ENCODE measurements around the gene GRAMD1B.

The GRAMD1B gene

DNA sequence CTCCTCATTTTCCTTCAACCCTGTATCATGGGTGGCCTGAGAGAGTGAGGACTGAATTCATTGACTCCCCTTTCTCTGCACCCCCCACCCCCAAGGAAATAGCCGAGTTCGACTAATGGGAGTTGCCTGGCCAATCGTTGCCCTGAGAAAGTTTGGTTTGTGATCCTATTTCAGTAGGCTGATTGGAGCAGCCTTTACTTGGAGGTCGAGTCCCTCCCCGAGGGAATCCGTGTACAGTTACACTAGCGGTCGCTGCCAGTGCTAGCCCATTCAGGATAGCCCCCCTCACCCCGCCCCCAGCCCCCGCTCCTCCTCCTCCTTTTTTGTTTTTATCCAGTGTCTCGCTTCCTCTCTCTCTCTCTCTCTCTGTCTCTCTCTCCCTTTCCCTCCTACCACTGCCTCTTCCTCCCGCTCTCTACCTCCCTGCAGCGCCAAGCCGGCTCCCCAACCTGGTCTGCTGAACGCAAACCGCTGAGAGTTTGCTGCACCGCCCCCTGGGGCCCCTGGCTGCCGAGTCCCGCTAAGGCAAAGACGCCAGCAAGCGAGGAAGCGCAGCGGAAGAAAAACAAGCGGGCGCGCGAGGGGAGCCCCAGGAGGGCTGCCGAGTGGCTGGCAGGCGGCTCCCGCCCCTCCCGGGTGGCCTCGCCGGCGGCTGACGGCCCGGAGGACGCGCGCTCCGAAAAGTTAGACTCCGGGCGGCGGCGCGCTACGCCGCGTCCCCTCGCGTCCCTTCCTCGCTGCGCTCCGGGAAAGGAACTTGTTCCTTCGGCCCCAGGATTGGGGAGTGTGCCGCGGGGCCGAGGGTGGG is at the start of gene GRAMD1B:
TSS of gene GRAMD1B (plus strand) at position 357 of the 808 bp plus-strand sequence. CDS start 524 bp downstream, outside the sequence.
- DNase-seq, result no peak

DNA sequence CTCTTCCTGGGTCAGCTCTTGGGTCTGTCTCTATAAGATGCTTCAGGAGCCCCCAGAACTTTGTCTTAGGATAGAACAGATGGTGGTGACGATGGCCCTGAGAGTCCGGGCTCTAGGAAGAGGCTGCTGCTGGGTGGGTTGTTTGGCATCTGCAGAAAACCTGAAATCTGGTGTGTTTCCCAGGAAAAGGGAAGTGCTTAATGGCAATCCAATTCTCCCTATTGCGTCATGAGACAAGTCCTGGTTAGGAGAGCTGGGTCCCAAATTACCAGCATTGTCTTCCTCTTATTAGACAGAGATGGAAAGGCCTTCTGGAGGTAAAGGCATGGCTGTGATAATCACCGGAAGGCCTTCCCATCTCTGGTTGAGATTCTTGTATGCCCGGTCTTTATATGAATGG is 48.9 kb upstream of the GRAMD1B start:
- DNase-seq, result no peak

DNA sequence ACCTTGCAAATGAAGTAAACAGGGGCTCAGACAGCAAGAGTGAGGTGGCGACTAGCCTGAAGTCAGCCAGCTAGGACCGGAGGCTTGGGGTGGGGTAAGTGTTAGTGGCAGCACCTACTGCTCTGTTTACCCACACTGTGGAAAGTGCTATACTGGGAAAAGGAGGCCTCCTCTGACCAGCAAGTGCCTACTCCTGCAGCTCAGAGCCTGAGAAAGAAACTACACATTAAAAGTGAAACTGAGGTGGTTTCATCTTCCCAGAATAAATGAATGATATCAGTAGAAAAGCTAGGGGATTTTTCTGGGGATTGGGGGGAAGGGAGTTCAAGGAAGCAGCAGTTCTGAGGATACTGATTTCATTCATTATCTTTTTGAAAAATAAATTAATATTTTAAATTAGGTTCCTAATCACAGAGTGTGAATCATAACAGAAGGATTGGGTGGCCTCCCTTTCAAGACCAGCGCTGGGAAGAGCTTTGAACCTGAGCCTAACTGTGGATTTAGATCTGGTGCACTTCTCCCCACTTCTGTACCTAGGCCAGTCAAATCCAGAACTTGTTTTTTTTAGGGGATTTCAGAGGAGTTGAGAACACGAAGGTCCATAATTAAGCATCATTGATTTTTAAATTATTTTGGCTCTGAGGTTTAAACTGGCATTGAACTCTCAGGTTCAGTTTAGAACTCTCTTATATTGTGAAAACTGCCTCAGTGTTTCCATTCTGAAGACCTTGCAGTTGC is 48.1 kb upstream of the GRAMD1B start:
- DNase-seq, result no peak

DNA sequence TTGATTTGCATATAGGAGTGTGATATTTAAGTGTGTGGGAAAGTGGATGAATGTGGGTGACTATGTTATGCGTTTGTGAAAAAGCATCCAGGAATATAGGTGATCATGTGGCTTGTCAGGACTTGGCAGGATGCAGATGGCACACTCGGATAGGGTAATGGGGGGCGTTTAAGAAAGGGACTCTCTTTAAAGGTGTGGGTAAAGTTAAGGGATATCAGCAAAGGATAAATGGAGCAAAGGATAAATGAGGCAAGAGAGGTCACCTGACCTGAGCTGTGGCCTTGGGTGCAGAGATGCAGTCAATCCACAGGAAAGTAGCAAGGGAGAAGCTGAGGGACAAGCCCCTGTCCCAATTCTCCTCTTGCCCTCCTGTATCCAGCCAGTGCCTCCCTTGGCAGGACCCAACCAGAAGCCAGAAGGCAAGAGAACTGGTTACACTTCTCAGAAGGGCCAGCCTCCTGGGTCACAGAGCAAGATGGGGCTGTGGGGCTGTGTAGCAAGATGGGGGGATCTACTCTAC is 47.5 kb upstream of the GRAMD1B start:
- DNase-seq, result no peak

DNA sequence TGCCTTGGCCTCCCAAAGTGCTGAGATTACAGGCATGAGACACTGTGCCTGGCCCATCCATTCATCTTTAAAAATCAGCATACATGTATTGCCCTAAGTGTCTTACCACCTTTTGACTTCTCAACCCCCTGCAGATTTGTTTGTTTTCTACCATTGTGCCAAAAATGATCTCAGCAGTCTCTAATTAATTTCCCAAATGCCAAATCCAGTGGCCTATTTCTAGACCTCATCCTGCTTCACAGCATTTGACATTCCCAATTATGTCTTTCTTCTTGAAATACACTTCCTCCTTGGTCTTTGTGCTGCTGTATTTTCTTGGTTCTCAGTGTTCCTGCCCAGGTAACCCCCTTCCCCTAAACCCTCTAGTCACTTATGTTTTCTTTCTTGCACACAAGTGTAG is 46.0 kb upstream of the GRAMD1B start:
- DNase-seq, result no peak

DNA sequence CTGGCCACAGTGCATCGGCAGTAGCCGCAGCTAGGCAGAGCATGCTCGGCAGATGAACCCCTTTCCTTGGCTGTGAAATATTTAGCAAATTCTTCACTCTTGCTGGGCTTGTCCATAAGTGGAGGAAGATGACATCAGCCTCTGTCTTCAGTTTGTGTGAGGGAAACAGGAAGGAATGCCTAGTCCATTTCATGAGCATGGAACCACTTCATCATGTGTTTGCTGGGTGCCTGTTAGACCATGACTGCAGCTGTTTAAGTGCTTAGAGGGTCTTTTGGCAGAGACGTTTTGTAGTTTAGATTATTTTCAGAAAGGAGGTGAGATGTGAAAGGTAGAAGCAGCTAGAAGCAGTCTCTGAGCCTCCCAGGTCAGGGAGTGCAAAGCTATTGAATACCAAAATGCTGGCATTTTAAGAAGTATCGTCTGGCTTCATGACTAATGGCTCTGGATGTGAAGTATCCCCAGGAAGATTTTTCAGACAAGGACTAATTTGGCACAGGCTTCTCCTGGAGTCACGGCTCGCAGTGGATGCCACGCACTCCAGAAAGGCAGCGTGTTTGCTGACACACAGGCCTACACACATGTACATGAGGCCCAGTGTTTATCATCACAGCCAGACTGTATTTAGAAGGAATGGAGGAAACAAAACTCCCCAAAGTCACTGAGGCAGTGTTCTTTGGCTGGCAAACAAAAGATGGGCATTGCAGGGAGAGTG is 43.1 kb upstream of the GRAMD1B start:
- no peak for DNase-seq

DNA sequence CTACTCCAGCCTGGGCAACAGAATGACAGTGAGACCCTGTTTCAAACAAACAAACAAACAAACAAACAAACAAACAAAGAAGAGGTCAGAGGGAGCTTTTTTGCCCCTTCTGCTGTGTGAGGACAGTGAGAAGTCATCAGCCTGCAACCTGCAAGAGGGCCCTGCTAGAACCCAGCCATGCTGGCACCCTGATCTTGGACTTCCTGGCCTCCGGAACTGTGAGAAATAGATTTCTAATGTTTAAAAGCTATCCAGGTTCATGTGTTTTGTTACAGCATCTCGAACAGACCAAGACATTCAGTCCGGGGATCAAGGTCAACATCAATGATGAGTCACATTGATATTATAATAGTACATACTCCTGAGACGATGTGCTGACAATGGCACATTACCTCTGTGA is 41.4 kb upstream of the GRAMD1B start:
- DNase-seq, result no peak

DNA sequence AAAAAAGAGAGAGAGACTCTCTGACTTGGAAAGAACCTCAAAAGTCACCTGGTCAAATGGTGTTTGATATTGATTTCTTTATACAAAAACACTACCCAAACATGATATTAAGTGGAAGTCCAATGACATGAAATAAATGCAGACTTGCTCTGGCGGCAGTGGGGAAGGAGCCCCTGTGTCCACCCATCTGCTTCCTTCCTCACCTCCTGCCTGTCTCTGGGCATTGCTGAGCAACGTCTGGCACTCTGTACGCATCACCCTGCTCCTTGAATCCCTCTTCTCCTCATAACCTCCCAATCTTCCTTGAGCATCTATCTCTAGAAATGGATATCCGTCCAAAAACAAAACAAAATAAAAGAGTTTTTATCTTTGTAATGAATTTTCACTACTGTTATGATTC is 39.9 kb upstream of the GRAMD1B start:
- DNase-seq, result no peak

DNA sequence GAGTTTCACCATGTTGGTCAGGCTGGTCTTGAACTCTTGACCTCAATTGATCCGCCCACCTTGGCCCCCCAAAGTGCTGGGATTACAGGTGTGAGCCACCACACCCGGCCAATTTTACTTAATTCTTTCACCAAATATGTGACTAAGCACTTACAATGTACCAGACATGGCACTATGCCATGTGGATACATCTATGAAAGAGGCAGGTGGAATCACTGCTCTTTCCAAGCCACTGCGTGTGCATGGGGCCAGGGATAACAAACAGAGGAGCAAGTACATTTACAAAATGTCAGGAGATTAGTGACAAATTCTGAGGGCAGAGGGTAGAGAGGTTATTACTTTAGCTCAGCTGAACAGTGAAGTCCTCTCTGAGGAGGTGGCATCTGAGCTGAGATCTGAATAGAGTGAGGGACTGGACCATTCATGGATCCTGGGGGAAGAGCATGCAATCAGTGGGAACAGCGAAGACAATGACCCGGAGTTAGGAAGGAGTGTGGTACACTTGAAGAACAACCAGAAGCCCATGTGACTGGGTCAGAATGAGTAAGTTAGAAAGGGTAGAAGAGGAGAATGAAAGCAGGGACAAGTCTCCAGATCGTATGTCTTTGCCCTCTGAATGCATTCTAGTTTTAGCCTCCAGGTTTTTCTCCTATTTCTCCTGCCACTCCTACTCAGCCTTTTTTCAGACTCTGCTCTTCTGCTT is 38.3 kb upstream of the GRAMD1B start:
- DNase-seq, result no peak

DNA sequence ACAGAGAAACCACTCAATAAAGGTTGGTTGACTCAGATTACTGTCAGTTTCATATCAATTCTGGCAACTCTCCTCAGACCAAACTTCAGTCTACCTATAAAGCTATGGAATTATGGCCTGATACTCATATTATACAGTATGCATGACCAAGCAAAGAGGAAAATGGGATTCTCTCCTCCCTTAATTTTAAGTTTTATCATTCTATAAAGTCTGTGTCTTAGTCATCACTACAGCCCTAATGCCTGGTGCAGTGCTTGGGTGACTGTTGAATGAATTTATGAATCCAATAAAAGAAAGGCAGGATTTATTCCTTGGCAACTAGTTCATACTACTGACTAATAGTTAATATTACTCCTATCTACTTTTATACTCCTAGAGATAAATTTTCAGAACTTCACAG is 37.6 kb upstream of the GRAMD1B start:
- no peak for DNase-seq

DNA sequence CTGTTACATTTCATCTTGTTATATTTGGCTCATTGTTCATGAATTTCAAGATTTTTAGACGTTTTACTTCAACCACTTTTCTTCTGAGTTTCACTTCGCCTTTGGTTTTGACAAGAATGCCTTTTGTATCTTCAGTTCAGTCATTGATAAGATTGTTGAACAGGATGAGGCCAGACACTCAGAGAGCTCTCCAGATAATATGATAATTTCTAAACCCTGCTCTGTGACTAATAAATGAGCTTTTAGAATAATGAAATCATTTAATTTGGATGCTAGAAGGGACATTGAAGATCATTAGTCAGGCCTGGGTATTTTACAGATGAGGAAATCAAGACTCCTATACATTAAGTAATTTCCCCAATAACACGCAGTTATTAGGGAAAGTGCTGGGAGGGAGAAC is 37.2 kb upstream of the GRAMD1B start:
- no peak for DNase-seq

DNA sequence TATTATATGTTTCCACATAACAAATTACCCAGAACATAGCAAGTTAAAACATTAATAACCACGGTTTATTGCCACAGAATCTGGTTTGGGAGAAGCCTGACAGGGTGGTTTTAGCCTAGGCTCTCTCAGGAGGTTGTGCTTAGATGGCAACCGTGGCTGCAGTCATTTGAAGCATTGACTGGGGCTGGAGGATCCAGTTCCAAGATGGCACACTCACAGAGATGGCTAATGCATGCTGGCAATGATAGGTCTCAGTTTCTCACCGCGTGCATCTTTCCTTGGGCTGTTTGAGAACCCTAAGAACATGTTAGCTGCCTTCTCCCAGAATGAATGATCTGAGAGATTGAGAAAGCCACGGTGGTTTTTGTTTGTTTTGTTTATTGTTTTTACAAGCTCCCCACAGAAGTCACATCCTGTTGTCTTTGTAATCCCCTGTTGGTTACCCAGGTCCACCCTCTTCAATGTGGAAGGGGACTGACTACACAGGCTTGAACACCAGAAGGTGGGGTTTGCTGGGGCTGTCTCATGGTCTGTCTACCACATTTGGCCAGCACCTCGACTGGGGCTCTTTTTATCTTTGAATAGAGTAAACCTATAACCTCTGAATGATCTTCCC is 36.6 kb upstream of the GRAMD1B start:
- DNase-seq, result no peak

DNA sequence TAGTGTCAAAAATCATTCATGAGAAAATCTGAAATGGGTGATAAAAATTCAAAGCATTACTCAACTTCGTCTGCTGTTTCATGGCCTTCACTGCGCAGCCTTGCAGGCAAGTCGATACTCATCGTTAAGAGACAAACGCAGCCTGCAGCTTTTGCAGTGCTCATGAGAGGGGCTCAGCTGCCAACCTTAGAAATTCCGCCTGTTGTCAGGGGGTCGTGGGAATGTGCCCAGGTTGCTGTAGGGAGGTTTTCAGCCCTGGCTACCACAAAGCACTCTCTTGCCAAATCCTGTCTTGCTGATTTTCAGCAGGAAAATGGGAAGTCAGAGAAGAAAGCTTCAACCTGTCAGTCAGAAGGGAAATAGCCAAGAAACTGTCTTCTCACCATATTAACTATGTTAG is 25.4 kb upstream of the GRAMD1B start:
- no peak for DNase-seq

DNA sequence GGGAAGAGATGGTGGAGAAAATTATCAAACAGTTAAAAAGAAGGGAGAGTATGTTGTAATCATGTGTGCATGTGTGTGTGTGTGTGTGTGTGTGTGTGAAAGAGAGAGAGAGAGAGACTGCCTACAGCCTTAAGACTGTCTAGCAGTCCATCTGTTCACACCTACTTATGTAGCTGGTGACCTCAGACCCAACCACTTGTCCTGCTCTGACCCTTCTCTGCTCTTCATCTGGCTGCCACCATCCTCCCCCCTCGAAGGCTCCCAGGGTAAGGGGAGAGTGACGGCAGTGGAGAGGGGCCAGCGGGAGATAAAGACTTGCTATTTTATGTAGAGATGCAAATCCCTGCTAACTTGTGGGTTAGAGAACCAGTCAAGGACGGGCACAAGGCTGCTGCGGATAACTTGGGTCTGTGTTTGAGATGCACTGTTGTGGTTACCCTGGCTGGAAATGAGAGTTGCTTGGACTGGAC is 24.9 kb upstream of the GRAMD1B start:
- DNase-seq, result no peak

DNA sequence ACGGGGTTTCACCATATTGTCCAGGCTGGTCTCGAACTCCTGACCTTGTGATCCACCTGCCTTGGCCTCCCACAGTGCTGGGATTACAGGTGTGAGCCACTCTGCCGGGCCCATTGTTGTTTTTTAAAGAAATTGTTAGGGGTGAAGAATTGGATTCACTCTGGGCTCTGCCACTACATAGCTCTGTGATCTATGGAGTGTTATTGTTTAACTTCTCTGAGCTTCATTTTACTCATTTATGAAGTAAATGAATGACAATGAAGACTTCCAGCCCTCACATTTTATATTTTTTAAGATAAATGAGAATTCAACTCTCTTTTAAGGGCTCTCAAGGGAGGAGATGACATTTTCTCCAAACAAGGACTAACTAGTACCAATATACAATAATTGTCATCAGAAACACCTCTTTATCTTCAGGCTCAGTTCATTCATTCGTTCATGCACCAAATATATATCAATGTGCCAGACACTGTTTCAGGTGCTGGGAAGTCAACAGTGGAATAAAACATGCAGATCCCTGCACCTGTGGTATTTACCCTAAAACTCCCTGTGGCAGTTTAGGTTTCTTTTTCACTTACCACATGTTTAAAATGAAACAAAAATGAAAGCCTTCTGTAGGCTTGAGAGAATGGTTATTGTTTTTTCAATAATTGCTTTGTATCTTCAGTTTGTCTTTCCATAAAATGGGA is 23.5 kb upstream of the GRAMD1B start:
- DNase-seq, result no peak

DNA sequence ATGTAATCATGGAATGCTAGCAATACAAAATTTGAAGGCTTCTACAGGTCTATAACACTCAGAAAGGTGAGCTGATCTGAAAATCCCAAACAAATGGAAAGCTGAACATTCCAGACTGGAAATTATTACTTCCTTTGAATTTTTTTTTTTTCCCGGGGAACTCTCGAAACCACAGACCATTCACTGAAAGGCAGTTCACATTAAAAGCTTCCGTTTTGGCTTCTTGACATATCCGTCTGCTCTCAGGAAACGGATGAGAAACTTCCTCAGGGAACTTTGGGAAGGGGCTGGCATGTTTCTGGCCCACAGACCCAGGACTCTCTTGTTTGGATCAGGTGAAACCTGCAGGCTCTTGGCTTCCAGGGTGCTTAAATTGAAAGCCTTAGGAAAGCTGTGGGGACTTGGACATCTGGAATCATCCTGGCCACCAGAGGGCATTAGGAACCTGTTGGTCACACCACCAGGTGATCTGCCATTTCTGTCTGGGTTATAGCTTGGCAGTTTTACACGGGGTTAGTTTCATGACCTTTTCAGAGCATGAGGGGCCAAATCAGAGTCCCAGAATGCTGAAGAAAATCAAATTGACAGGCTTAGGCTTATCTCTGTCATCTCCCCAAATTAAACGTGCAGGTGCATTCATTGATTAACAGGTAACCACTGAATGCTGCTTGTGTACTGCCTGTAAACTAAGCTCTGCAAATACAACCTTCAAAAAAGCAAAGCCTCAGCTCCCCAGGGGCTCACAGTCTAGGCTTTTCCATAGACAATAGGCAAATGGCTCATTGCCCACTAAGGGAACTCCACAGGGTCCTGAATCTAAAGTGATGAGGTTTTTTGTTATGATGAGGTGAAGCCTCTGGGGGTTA is 22.7 kb upstream of the GRAMD1B start:
- DNase-seq, result no peak

DNA sequence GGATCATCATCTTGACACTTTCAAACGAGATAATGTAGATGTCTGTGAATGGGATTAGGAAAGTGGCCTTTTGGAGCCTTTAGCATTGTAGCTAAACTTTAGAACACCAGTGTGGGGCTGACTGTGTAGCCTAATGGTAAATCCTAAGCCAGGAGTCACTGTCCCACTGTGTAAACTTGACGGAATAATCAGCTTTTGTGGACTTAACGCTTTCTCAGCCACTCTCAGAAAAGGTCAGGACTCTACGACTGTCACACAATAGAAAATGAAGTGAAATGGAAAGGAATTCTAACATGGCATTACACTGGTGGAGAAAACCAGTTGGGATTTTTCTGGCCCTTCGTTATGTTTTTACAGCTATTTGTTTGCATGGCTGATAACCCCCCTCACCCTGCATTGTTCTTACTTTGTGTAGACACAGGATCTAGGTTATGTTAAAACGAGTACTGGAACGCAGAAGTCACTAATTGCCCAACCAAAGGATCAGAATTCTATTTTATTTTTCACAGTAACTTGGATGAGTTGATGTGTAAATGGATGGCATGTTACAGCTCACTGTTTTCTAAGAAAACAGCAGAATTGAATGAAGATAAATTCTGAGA is 22.0 kb upstream of the GRAMD1B start:
- DNase-seq, result no peak

DNA sequence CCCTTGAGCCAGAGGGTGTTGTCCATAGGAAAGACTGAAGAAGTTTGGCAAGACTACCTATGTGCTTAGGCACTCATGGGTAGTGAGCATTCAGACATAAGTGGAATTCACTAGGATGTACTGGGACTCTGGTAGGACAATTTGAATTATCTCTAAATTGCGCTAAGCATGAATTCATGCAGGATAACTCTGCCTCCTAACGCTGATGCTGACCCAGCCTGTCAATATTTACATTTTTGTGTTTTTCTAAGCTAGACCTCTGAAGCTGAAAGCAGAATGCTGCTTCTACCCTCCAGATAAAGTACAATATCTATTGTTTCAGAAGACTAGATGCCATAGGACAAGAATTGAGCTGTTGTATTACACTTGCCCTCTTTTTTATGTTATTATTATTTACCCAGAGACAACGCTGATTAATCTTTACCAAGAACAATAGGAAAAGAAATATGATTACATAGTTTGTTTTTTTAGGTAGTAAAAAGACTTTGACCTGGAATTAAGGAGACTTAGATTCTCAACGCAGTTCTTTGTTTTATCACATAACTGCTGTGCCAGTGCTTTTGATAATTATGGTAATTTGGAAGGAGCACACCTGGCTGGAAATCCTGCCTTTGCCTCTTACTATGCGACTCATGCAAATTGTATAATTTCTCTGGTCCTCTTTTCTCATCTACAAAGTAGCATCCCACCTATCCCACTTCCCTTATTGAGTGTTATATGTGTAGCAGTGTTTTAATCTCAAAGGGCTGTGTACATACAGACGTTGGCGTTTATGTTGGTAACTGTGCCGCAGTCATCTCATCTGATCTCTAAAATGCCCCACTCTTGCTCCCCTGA is 21.2 kb upstream of the GRAMD1B start:
- DNase-seq, result no peak

All from GDM1 (cell line).